Esophagus squamous epithelium (tissue), 4 donors: ENCODE data around the gene HAL.
A peak's percentile ranks its signal among the peaks of the same experiment; 100 is the strongest.

Experiments
- CTCF ChIP-seq, 6 experiments: fragments of 450-650 bp in 4 of 6; fragments of 200-600 bp in 2 of 6; sonication (generic) in 2 of 6; IDR thresholded peaks; one replicate each; pipeline ENCODE4 v1.5.1; 2016 to 2019; ENCODE audit warnings: antibody characterized with exemption in 6 of 6, mild to moderate bottlenecking in 4 of 6, moderate library complexity in 4 of 6
- POLR2A ChIP-seq, 4 donors: fragments of 450-650 bp; IDR thresholded peaks; one replicate each; pipeline ENCODE4 v1.6.1; 2017; ENCODE audit warnings: antibody characterized with exemption in 4 of 4, mild to moderate bottlenecking in 4 of 4, moderate library complexity in 3 of 4

GRCh38 chr12:95943330-95943842, 52.8 kb downstream of the HAL start, which contains the start of gene AMDHD1:
- TF ChIP-seq POLR2A (IDR thresholded peaks at IDR 0.05) (no peak), CTCF (IDR thresholded peaks at IDR 0.05) (peak in 2 of 6 experiments; percentile 36 to 37)
